HepG2 (cell line): Measurements from ENCODE around the gene MEIS1. TPM values are rescaled to one million over a fixed set of nuclear protein-coding genes. Genes with fewer than 3 reads are reported as not detected.

ENCODE experiments used
- ATAC-seq: fragments of 200-7000 bp; cut with Tn5 transposase; 3 replicates; pipeline ENCODE4 v1.9.1; 2020; ENCODE audit warnings: mild to moderate bottlenecking, moderate library complexity
- BruUV-seq: library from RNA; stranded (reverse); fragments of 400-500 nt; replicated peaks from 2 replicates; lab custom pipeline; 2021; lab: Mats Ljungman, UMichigan
- CTCF ChIA-PET: fragments of 300-600 bp; formaldehyde crosslinking; extraction: SDS; loops from one replicate; lab custom pipeline; 2021; ENCODE audit warnings: low total read pairs, inconsistent platforms, low intra/inter-chr PET ratio; lab: Yijun Ruan, JAX
- POLR2A ChIA-PET: fragments of 350-600 bp; sonication (Branson Sonifier 250); formaldehyde crosslinking; loops from one replicate; lab custom pipeline; 2020; ENCODE audit warnings: antibody characterized with exemption, inconsistent platforms; lab: Yijun Ruan, JAX
- DNase-seq: peaks from one replicate; pipeline ENCODE4 v3.0.0-alpha.2; 2015; ENCODE audit warnings: low spot score
- FAIRE-seq: peaks from 3 replicates; lab custom pipeline; 2011; peaks lifted over from hg19 to GRCh38; lab: Jason Lieb, UNC
- H2AFZ ChIP-seq: one replicate; pipeline ENCODE4 v1.6.1; 2011; ENCODE audit warnings: low read length, inconsistent platforms
- H3K27ac ChIP-seq: fragments of 300-600 bp; 3 replicates; pipeline ENCODE4 v1.8.0; 2011; ENCODE audit warnings: mixed run types, mild to moderate bottlenecking, mixed read lengths, low read length, inconsistent platforms; ENCODE audit not compliant: insufficient read depth; ENCODE audit errors: extremely low read length
- H3K27me3 ChIP-seq, 2 experiments: fragments of 200-600 bp in 1 of 2; 2 replicates in 1 of 2; 3 replicates in 1 of 2; pipeline versions ENCODE4 v1.6.0 to v1.8.0; 2011; ENCODE audit warnings: low read length in 2 of 2, mild to moderate bottlenecking in 2 of 2, moderate library complexity in 2 of 2, inconsistent platforms in 1 of 2; ENCODE audit not compliant: insufficient read depth in 2 of 2, control insufficient read depth in 1 of 2
- H3K36me3 ChIP-seq, 2 experiments: fragments of 200-600 bp in 1 of 2; replicated peaks in 1 of 2; 2 replicates in 1 of 2; 3 replicates in 1 of 2; pipeline versions ENCODE4 v1.5.1 to v1.8.0; 2011; ENCODE audit warnings: low read length in 2 of 2, inconsistent platforms in 1 of 2; ENCODE audit not compliant: insufficient read depth in 2 of 2, control insufficient read depth in 1 of 2
- H3K4me1 ChIP-seq: 2 replicates; pipeline ENCODE4 v1.5.1; 2012; ENCODE audit warnings: low read length, inconsistent platforms; ENCODE audit not compliant: insufficient read depth
- H3K4me2 ChIP-seq: 2 replicates; pipeline ENCODE4 v1.6.0; 2011; ENCODE audit warnings: low read depth, low read length, inconsistent platforms
- H3K4me3 ChIP-seq, 3 experiments: fragments of 200-600 bp in 1 of 3; sonication (generic), shearing (Covaris generic) in 1 of 3; replicated peaks in 1 of 3; 2 replicates each; pipeline ENCODE4 v1.5.1; 2011 to 2016; ENCODE audit warnings: low read length in 3 of 3, inconsistent platforms in 2 of 3, low read depth in 2 of 3, mild to moderate bottlenecking in 2 of 3, control low read depth in 1 of 3, mixed read lengths in 1 of 3; ENCODE audit not compliant: insufficient read depth in 1 of 3
- H3K79me2 ChIP-seq: one replicate; pipeline ENCODE4 v1.6.1; 2011; ENCODE audit warnings: low read length, inconsistent platforms; ENCODE audit not compliant: insufficient read depth
- H3K9ac ChIP-seq: 2 replicates; pipeline ENCODE4 v1.6.0; 2011; ENCODE audit warnings: mild to moderate bottlenecking, low read depth, low read length, inconsistent platforms; ENCODE audit not compliant: insufficient read depth
- H3K9me3 ChIP-seq: 2 replicates; pipeline ENCODE4 v1.5.1; 2012; ENCODE audit warnings: mild to moderate bottlenecking, low read length
- H4K20me1 ChIP-seq: 2 replicates; pipeline ENCODE4 v1.6.0; 2011; ENCODE audit warnings: inconsistent platforms, mild to moderate bottlenecking, low read length, moderate library complexity; ENCODE audit not compliant: insufficient read depth
- BHLHE40 ChIP-seq: IDR thresholded peaks from 2 replicates; pipeline ENCODE4 v1.6.1; 2011; ENCODE audit warnings: low read length, improper control_type of control experiment
- CEBPB ChIP-seq: IDR thresholded peaks from 2 replicates; pipeline ENCODE4 v1.6.1; 2011; ENCODE audit warnings: low read depth, low read length, improper control_type of control experiment, borderline replicate concordance
- LCORL ChIP-seq, 2 experiments: fragments of 450-650 bp in 1 of 2; sonication (generic) in 1 of 2; formaldehyde crosslinking in 1 of 2; IDR thresholded peaks; 2 replicates each; pipeline versions ENCODE4 v1.5.0 to v1.6.1; 2017 to 2020; ENCODE audit warnings: antibody characterized with exemption in 1 of 2, missing genetic modification reagents in 1 of 2
- NONO ChIP-seq, 2 experiments: fragments of 450-650 bp in 1 of 2; sonication (generic) in 1 of 2; formaldehyde crosslinking in 1 of 2; IDR thresholded peaks in 1 of 2; conservative IDR thresholded peaks in 1 of 2; 2 replicates each; pipeline versions ENCODE4 v1.6.1 to v1.8.0; 2017 to 2022; ENCODE audit warnings: mild to moderate bottlenecking in 1 of 2, missing genetic modification reagents in 1 of 2, moderate library complexity in 1 of 2
- RNF2 ChIP-seq: fragments of 450-650 bp; conservative IDR thresholded peaks from 2 replicates; pipeline ENCODE4 v1.6.1; 2016; ENCODE audit warnings: low read depth
- RXRB ChIP-seq: IDR thresholded peaks from 2 replicates; pipeline ENCODE4 v1.6.1; 2016; ENCODE audit warnings: borderline replicate concordance, missing genetic modification reagents, missing compliant biosample characterization
- SOX6 ChIP-seq, 2 experiments: fragments of 450-650 bp in 1 of 2; sonication (generic) in 1 of 2; formaldehyde crosslinking in 1 of 2; IDR thresholded peaks; 2 replicates each; pipeline versions ENCODE4 v1.4.0 to v1.6.1; 2017 to 2020; ENCODE audit warnings: antibody characterized with exemption in 1 of 2, mild to moderate bottlenecking in 1 of 2, missing genetic modification reagents in 1 of 2
- ZNF367 ChIP-seq: sonication (generic); formaldehyde crosslinking; IDR thresholded peaks from 2 replicates; pipeline ENCODE4 v1.4.0; 2020; ENCODE audit warnings: missing genetic modification reagents, borderline replicate concordance
- ZNF780A ChIP-seq: sonication (generic); formaldehyde crosslinking; IDR thresholded peaks from 2 replicates; pipeline ENCODE4 v1.8.0; 2022; ENCODE audit warnings: mild to moderate bottlenecking, missing genetic modification reagents, moderate library complexity
- ZSCAN31 ChIP-seq: sonication (generic); formaldehyde crosslinking; IDR thresholded peaks from 2 replicates; pipeline ENCODE4 v1.5.0; 2020; ENCODE audit warnings: low read depth, mild to moderate bottlenecking, missing genetic modification reagents
- WGBS: methylation state at CpG from one replicate; pipeline ENCODE4 v1.1.6; 2017; ENCODE audit warnings: low lambda C conversion rate; 5-methylcytosine and 5-hydroxymethylcytosine counted together
- in situ Hi-C: cut with HindIII; loops from 2 replicates; pipeline ENCODE4 v1.10.0; 2017; ENCODE audit warnings: low pct_unique_long_range_greater_than_20kb; ENCODE audit not compliant: extremely low pct_ligation_motif_present
- intact Hi-C: fragments of 100-400 bp; cut with micrococcal nuclease; formaldehyde crosslinking; loops from one replicate; pipeline ENCODE4 v1.10.0; 2022; ENCODE audit not compliant: unreplicated experiment
- polyA plus RNA-seq, 8 experiments: library from polyadenylated mRNA; depleted of rRNA in 3 of 8; stranded (reverse) in 7 of 8; unstranded in 1 of 8; fragments of >200 nt; fragmentation: Illumina TruSeq in 4 of 8; extraction: Trizol in 4 of 8; gene quantifications; 2 replicates each; pipeline versions ENCODE4 v1.2.1 to v1.2.3, GENCODE V29; 2011 to 2016; ENCODE audit warnings: low read depth in 4 of 8, missing spikeins in 1 of 8, mixed read lengths in 1 of 8; ENCODE audit not compliant: insufficient read depth in 1 of 8
- total RNA-seq, 5 experiments: library from RNA; depleted of rRNA; stranded (reverse); fragments of >200 nt; fragmentation: Illumina TruSeq; extraction: Trizol; gene quantifications; 2 replicates each; pipeline ENCODE4 v1.2.3, GENCODE V29; 2016; ENCODE audit warnings: low read depth in 1 of 5
- TF ChIP-seq, protein P1 (sequence below): sonication (generic); formaldehyde crosslinking; IDR thresholded peaks from 2 replicates; pipeline ENCODE4 v1.5.0; 2020; ENCODE audit warnings: mild to moderate bottlenecking, missing genetic modification reagents
- TF ChIP-seq, protein P2 (sequence below): sonication (generic); formaldehyde crosslinking; IDR thresholded peaks from 2 replicates; pipeline ENCODE4 v1.4.0; 2020; ENCODE audit warnings: missing genetic modification reagents

MEIS1 gene
- total and polyA plus RNA-seq, 2 of the 13 experiments (the other 11 are each of a cell fraction or from before 2014, with no cell fraction given): 3.8 to 6.0 TPM

DNA sequence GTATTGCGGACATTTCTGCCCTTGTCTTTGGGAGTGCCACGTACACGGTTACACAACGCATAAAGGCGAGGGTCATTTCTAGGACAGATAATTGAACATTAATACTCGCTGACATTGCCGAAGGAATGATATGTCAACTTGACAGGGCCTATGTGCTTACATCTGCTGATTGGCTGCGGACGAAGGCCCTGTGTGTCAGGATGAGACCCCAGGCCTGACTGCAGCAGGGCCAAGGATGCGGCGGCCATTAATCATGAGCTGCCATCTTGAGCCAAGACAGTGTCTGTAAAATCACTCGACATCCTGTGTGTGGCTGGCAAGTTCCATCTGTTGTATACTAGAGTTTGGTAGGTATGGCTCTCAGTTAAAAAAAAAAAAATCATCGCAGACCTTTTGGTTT is 96.6 kb downstream of the MEIS1 start (continued):
- TF ChIP-seq ZSCAN31 (CRISPR knock-in tag) (no peak), SOX6 (IDR thresholded peaks at IDR 0.05) (no peak), SOX6 (CRISPR knock-in tag; IDR thresholded peaks at IDR 0.05) (no peak), NONO (IDR thresholded peaks at IDR 0.05) (no peak), NONO (CRISPR knock-in tag; conservative IDR thresholded peaks at IDR 0.05) (no peak), RXRB (CRISPR knock-in tag) (no peak), ZNF780A (CRISPR knock-in tag) (no peak)
- TF ChIP-seq, all 625 proteins: peak for 0

DNA sequence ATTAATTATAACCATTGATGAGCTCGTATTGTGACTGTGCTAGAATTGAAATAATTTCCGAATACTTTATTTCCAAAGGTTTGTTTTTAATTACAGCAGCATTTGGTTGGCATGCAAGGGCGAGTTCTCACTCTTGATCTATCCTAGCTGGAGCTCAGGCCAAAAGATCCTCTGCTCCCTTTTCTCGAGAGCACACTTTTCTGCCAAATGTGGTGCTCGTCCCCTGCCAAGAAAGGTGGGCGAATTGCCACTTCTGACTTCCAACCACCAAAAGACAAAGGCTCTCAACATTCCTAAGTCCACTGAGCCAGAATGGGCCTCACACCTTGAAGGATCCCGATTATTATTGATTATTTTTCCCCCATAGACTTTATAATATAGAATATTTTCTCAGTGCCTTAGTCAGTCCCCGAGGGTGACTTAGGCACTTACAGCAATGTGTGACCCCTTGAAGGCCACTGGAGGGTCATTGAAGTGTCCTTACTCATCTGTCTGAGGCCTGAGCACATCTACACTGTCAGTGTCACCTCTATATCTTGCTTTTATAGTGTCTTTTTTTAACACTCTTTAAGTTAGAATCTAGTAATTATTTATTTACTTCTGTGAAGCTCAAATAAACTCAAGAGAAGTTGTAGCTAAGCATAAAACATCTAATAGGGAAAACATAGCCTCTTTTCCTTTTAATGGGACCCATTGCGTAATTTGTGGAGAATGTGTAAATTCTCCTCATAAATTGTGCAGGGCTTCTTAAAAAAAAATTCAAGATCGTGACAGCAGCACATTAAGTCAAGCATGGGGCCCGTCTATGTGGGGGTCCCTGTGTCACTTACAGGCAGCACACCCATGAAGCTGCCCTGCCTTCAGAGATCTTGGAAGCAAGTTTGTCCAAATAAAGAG is 98.3 kb downstream of the MEIS1 start:
- Histone ChIP-seq H3K4me2 (no peak overlapping the region), H3K9ac (no peak overlapping the region), H2AFZ (no peak overlapping the region), H3K27ac (no peak overlapping the region), H3K4me3 (no peak overlapping the region), H3K4me1 (peaks cover 21% of the 10 kb centered on the region), H3K9me3 (no peaks in the 10 kb centered on the region), H3K27me3 (no peaks in the 10 kb centered on the region), H4K20me1 (no peaks in the 10 kb centered on the region), H3K79me2 (no peaks in the 10 kb centered on the region), H3K36me3 (no peaks in the 10 kb centered on the region)
- no peak for FAIRE-seq
- POLR2A ChIA-PET: no interaction called here
- intact Hi-C loops: no loop called here
- WGBS: 74% methylated on average over 11 of the region's 11 CpGs
- CTCF ChIA-PET: no interaction called here
- in situ Hi-C loops: no loop called here
- TF ChIP-seq CEBPB (peak; percentile 69), LCORL (IDR thresholded peaks at IDR 0.05) (no peak), LCORL (CRISPR knock-in tag; IDR thresholded peaks at IDR 0.05) (no peak), ZNF367 (no peak), RNF2 (no peak), BHLHE40 (no peak)
- TF ChIP-seq, protein P1, sequence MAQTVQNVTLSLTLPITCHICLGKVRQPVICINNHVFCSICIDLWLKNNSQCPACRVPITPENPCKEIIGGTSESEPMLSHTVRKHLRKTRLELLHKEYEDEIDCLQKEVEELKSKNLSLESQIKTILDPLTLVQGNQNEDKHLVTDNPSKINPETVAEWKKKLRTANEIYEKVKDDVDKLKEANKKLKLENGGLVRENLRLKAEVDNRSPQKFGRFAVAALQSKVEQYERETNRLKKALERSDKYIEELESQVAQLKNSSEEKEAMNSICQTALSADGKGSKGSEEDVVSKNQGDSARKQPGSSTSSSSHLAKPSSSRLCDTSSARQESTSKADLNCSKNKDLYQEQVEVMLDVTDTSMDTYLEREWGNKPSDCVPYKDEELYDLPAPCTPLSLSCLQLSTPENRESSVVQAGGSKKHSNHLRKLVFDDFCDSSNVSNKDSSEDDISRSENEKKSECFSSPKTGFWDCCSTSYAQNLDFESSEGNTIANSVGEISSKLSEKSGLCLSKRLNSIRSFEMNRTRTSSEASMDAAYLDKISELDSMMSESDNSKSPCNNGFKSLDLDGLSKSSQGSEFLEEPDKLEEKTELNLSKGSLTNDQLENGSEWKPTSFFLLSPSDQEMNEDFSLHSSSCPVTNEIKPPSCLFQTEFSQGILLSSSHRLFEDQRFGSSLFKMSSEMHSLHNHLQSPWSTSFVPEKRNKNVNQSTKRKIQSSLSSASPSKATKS (CRISPR knock-in tag): no peak
- TF ChIP-seq, protein P2, sequence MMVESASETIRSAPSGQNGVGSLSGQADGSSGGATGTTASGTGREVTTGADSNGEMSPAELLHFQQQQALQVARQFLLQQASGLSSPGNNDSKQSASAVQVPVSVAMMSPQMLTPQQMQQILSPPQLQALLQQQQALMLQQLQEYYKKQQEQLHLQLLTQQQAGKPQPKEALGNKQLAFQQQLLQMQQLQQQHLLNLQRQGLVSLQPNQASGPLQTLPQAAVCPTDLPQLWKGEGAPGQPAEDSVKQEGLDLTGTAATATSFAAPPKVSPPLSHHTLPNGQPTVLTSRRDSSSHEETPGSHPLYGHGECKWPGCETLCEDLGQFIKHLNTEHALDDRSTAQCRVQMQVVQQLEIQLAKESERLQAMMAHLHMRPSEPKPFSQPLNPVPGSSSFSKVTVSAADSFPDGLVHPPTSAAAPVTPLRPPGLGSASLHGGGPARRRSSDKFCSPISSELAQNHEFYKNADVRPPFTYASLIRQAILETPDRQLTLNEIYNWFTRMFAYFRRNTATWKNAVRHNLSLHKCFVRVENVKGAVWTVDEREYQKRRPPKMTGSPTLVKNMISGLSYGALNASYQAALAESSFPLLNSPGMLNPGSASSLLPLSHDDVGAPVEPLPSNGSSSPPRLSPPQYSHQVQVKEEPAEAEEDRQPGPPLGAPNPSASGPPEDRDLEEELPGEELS (CRISPR knock-in tag): no peak
- BruUV-seq: no TSS peak
- no peak for ATAC-seq
- DNase-seq: no peak
